Upper lobe of left lung (tissue), 4 donors: ENCODE measurements around the gene ZNF227.

Experiments
- EP300 ChIP-seq, 4 donors: sonication (generic); formaldehyde crosslinking; IDR thresholded peaks; one replicate each; pipeline ENCODE4 v1.5.1; 2017; ENCODE audit warnings: antibody characterized with exemption in 4 of 4, control low read depth in 2 of 4
- POLR2A ChIP-seq, 4 donors: fragments of 450-650 bp; IDR thresholded peaks; one replicate each; pipeline ENCODE4 v1.5.1; 2016 to 2017; ENCODE audit warnings: antibody characterized with exemption in 4 of 4, mild to moderate bottlenecking in 2 of 4
- POLR2AphosphoS5 ChIP-seq, 2 donors: sonication (generic); formaldehyde crosslinking; IDR thresholded peaks; one replicate each; pipeline ENCODE4 v1.5.1; 2017; ENCODE audit warnings: antibody characterized with exemption in 2 of 2
- TF ChIP-seq, protein P1 (sequence below), 6 experiments: fragments of 450-650 bp in 4 of 6; fragments of 200-600 bp in 2 of 6; sonication (generic) in 2 of 6; IDR thresholded peaks; one replicate each; pipeline ENCODE4 v1.5.1; 2016 to 2019; ENCODE audit warnings: antibody characterized with exemption in 6 of 6

DNA sequence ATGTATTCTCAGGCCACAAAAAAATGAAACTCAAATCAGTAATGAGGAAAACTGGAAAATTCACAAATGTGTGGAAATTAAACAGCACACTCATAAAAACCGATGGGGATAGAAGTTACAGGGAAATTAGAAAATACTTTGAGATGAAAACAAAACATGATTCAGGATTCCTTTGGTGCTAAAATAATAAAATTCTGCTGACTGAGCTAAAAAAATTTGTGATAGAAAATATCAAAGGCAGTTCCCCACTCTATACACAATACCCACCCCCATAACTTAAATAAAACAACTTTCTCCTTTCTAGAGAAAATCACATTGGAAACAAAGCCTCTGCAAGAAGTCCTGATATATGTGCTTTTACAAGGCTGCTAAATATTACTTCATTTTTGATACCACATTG is 45.8 kb downstream of the ZNF227 start:
- TF ChIP-seq, protein P1, sequence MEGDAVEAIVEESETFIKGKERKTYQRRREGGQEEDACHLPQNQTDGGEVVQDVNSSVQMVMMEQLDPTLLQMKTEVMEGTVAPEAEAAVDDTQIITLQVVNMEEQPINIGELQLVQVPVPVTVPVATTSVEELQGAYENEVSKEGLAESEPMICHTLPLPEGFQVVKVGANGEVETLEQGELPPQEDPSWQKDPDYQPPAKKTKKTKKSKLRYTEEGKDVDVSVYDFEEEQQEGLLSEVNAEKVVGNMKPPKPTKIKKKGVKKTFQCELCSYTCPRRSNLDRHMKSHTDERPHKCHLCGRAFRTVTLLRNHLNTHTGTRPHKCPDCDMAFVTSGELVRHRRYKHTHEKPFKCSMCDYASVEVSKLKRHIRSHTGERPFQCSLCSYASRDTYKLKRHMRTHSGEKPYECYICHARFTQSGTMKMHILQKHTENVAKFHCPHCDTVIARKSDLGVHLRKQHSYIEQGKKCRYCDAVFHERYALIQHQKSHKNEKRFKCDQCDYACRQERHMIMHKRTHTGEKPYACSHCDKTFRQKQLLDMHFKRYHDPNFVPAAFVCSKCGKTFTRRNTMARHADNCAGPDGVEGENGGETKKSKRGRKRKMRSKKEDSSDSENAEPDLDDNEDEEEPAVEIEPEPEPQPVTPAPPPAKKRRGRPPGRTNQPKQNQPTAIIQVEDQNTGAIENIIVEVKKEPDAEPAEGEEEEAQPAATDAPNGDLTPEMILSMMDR (IDR thresholded peaks at IDR 0.05), result no peak
- no peak for TF ChIP-seq EP300 (IDR thresholded peaks at IDR 0.05)
- TF ChIP-seq POLR2AphosphoS5 (IDR thresholded peaks at IDR 0.05), result no peak
- TF ChIP-seq POLR2A (IDR thresholded peaks at IDR 0.05), result no peak
